Stimulated activated CD8-positive, alpha-beta memory T cell treated with anti-CD3 and anti-CD28 coated beads, Interleukin-12 subunit alpha, Interleukin-12 subunit beta, amount 100 ng/mL, for 1 hour (primary cell): ENCODE results near the gene ELAVL1.

Source experiments
- DNase-seq: peaks from one replicate; pipeline ENCODE4 v3.0.0-alpha.2; 2020; ENCODE audit warnings: low read depth

The ELAVL1 gene

GRCh38 chr19:7985481-7985911 lies 19.9 kb downstream of the ELAVL1 start:
- no peak for DNase-seq

- DNase-seq = no peak
Measured at GRCh38 chr19:7983995-7984837, 21.2 kb downstream of the ELAVL1 start.

GRCh38 chr19:7983286-7983950 lies 22.0 kb downstream of the ELAVL1 start:
- DNase-seq = no peak

GRCh38 chr19:7982651-7983099 lies 22.8 kb downstream of the ELAVL1 start:
- no peak for DNase-seq

GRCh38 chr19:7982103-7982502 lies 23.3 kb downstream of the ELAVL1 start:
- no peak for DNase-seq

GRCh38 chr19:7981661-7982060 lies 23.8 kb downstream of the ELAVL1 start:
- DNase-seq = no peak

- DNase-seq = no peak
Measured at GRCh38 chr19:7981199-7981598, 24.2 kb downstream of the ELAVL1 start.

GRCh38 chr19:7980635-7981121 lies 24.8 kb downstream of the ELAVL1 start:
- DNase-seq = no peak

- DNase-seq = no peak
Measured at GRCh38 chr19:7980168-7980567, 25.3 kb downstream of the ELAVL1 start.

- DNase-seq = no peak
Measured at GRCh38 chr19:7979559-7979958, 25.9 kb downstream of the ELAVL1 start.

- no peak for DNase-seq
Measured at GRCh38 chr19:7979011-7979410, 26.4 kb downstream of the ELAVL1 start.

GRCh38 chr19:7978179-7978825 lies 27.1 kb downstream of the ELAVL1 start:
- no peak for DNase-seq

- no peak for DNase-seq
Measured at GRCh38 chr19:7977723-7978040, 27.8 kb downstream of the ELAVL1 start.

GRCh38 chr19:7977021-7977722 lies 28.3 kb downstream of the ELAVL1 start:
- DNase-seq = no peak

- no peak for DNase-seq
Measured at GRCh38 chr19:7976461-7976860, 29.0 kb downstream of the ELAVL1 start.

- no peak for DNase-seq
Measured at GRCh38 chr19:7975037-7975436, 30.4 kb downstream of the ELAVL1 start.

GRCh38 chr19:7973883-7974282 lies 31.6 kb downstream of the ELAVL1 start:
- no peak for DNase-seq

- no peak for DNase-seq
Measured at GRCh38 chr19:7971553-7972520, 33.6 kb downstream of the ELAVL1 start.

GRCh38 chr19:7970716-7971448 lies 34.6 kb downstream of the ELAVL1 start:
- DNase-seq = no peak

GRCh38 chr19:7969555-7969939 lies 35.9 kb downstream of the ELAVL1 start:
- no peak for DNase-seq
